Hair follicle dermal papilla cell (primary cell): Measurements from ENCODE around the gene TMOD1. TPM values are rescaled to one million over a fixed set of nuclear protein-coding genes. Genes with fewer than 3 reads are reported as not detected.

ENCODE experiments used
- total RNA-seq: library from RNA; depleted of rRNA; stranded (reverse); fragments of >200 nt; gene quantifications from 2 replicates; pipeline ENCODE4 v1.2.3, GENCODE V29; 2012

TMOD1 gene
- not detected in 2 replicates for total RNA-seq

DNA sequence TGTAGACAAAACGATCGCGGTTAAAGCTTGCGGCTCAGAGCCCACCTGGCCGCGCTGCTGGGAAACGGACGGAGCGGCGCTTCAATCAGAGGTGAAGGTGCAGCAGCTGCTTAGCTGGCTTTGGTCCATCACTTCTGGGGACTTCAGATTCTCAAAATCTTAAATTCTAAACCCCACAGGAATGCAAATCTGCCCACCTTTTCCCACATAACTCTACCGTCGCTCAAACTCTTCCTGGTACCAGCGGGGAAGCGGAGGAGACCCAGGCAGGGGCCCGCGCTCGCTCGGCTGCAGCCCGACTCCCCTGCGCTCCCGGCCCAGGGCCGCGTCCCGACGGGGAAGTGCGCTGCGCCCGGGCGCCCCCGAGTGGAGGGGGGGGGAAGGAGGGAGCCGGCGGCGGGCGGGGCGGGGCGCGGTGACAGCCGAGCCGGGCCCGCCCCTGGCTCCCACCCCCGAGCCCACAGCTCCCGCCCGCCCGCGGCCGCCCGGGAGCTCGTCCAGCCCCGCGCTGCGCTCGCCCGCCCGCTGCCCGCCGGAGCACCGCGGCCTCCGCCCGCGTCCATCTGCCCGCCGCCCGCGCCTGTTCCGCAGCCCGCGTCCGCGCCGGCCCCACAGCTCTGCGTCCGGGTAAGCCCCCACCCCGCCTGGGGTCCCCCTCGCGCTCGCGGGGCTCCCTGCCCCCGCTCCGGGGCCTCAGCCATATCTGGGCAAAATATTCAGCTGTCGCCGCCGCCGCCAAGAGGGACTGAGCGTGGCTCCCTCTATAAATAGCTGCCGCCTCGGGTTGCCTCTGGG lies at the start of gene TMOD1:
TMOD1 (plus strand) TSS at position 490 of the 795 bp plus-strand sequence. CDS start 22,523 bp downstream, outside the sequence.

DNA sequence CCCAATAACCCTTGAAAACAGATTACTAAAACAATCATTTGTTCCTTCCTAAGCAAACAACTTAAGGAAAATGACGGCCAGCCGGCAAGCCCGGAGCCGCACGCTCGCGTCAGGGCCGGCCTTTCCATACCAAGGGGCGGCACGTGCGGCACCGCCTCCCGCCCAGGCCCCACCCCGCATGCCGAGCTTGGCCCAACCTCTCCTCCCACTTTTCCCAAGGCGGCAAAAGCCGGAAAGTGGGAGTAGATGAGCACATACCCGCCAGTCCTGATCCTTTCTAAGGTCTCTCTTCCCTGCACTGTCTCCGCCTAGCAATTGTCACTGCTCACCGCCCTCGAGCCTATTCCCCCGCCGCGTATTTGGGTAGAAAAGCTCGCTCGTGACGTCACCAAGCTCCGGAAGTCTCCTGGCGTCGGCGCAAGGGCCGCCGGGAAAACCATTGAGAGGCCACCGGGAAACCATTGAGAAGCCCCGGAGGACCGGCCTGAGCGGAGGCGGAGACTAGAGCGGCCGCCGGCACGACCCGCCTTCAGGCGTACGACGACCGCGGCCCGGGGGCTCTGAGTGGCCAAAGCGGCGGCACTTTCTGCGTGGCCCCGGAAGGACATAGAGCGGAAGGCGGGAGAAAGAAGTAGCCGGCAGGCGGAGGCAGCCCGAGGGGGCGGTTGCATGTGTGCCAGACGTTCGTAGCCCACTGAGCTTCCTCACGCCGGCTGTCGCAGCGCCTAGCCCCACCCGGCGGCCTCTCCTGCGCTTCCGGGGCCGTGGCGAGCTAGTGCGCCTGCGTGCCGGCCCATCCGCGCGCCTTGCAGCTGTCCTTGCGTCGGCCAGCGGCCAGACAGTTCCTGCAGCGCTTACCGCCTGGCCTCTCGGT lies 131.8 kb downstream of the TMOD1 start, which contains the start of the genes NCBP1 and TSTD2:
NCBP1 (plus strand) TSS at position 837 of the 874 bp plus-strand sequence. CDS start 61 bp downstream, outside the sequence.
TSTD2 (minus strand) TSS at position 384 of the 874 bp plus-strand sequence. CDS start 5,806 bp downstream, outside the sequence.

Other genes with a start within 250 kb of the TMOD1 start
- gene CCDC180, start 194.0 kb upstream of the TMOD1 start, total RNA-seq, result 3.6 and 5.7 TPM in 2 replicates
- 11.8 and 12.3 TPM in 2 replicates for gene TDRD7, start 89.6 kb upstream of the TMOD1 start, total RNA-seq
- gene TSTD2, start 131.7 kb downstream of the TMOD1 start, total RNA-seq, result 16.3 and 21.1 TPM in 2 replicates
- gene NCBP1, start 132.2 kb downstream of the TMOD1 start, total RNA-seq, result 30.2 and 37.6 TPM in 2 replicates
- 5.8 and 7.3 TPM in 2 replicates for gene XPA, start 195.7 kb downstream of the TMOD1 start, total RNA-seq